ENCODE measurements around the gene RASA3. TPM values are rescaled to one million over a fixed set of nuclear protein-coding genes. Genes with fewer than 3 reads are reported as not detected.

Gene RASA3
- total RNA-seq, 1 experiment from 2014 or later = 22.3 TPM

GRCh38 chr13:114012141-114012540 lies 120.3 kb downstream of the RASA3 start:
- no peaks in the 10 kb centered on the region for H3K9me3 Mint-ChIP-seq
- no peaks in the 10 kb centered on the region for H3K27me3 Mint-ChIP-seq (ENCODE audit: low read depth)
- CTCF ChIA-PET = no interaction called here
- DNase-seq (ENCODE audit: low spot score) = no peak
- POLR2A ChIA-PET = no interaction called here
- no peak overlapping the region for H3K27ac Mint-ChIP-seq
- no peak overlapping the region for H3K4me3 Mint-ChIP-seq
- H3K36me3 Mint-ChIP-seq = peaks cover 9% of the 10 kb centered on the region
- H3K4me1 Mint-ChIP-seq = no peaks in the 10 kb centered on the region
- ATAC-seq = no peak
- TF ChIP-seq ERG (CRISPR knock-in tag; IDR thresholded peaks at IDR 0.05) (no peak), MYBL2 (CRISPR knock-in tag; IDR thresholded peaks at IDR 0.05) (no peak)

- ATAC-seq (no peak), DNase-seq (ENCODE audit: low spot score) (peak; percentile 5)
- peaks cover 9% of the 10 kb centered on the region for H3K36me3 Mint-ChIP-seq
- H3K27ac Mint-ChIP-seq = peak overlapping the region; percentile 87
- POLR2A ChIA-PET = no interaction called here
- no peak overlapping the region for H3K4me3 Mint-ChIP-seq
- no peaks in the 10 kb centered on the region for H3K4me1 Mint-ChIP-seq
- CTCF ChIA-PET = interaction anchor here (0.6 kb wide), 1 partner anchor 1371 kb away, joined by 4 read pairs; no protein-coding TSS in a partner anchor
- TF ChIP-seq SOX15 (CRISPR knock-in tag; IDR thresholded peaks at IDR 0.05) (no peak), ZNF532 (CRISPR knock-in tag; IDR thresholded peaks at IDR 0.05; ENCODE audit: borderline replicate concordance) (no peak), NR2C2 (CRISPR knock-in tag; IDR thresholded peaks at IDR 0.05) (no peak), HMGA2 (CRISPR knock-in tag; IDR thresholded peaks at IDR 0.05) (no peak), ESRRA (CRISPR knock-in tag; IDR thresholded peaks at IDR 0.05; ENCODE audit: borderline replicate concordance) (no peak), JUN (CRISPR knock-in tag; IDR thresholded peaks at IDR 0.05) (no peak)
- no peaks in the 10 kb centered on the region for H3K27me3 Mint-ChIP-seq (ENCODE audit: low read depth)
- no peaks in the 10 kb centered on the region for H3K9me3 Mint-ChIP-seq
These were observed 121.2 kb downstream of the RASA3 start for GRCh38 chr13:114011226-114011625.

- no peaks in the 10 kb centered on the region for H3K27me3 Mint-ChIP-seq (ENCODE audit: low read depth)
- DNase-seq (ENCODE audit: low spot score) = peak; percentile 20
- H3K9me3 Mint-ChIP-seq = no peaks in the 10 kb centered on the region
- CTCF ChIA-PET = no interaction called here
- H3K4me3 Mint-ChIP-seq = no peak overlapping the region
- POLR2A ChIA-PET = no interaction called here
- no peaks in the 10 kb centered on the region for H3K4me1 Mint-ChIP-seq
- ATAC-seq = no peak; the same call in 1 of the 2 replicates
- peaks cover 9% of the 10 kb centered on the region for H3K36me3 Mint-ChIP-seq
- H3K27ac Mint-ChIP-seq = peak overlapping the region; percentile 87
- TF ChIP-seq NR2C2 (CRISPR knock-in tag; IDR thresholded peaks at IDR 0.05) = no peak
- no peak for TF ChIP-seq HMGA2 (CRISPR knock-in tag; IDR thresholded peaks at IDR 0.05)
- TF ChIP-seq JAZF1 (CRISPR knock-in tag; IDR thresholded peaks at IDR 0.05) = no peak
- no peak for TF ChIP-seq AFF4 (CRISPR knock-in tag; IDR thresholded peaks at IDR 0.05; ENCODE audit: borderline replicate concordance)
- TF ChIP-seq TEAD4 (CRISPR knock-in tag; IDR thresholded peaks at IDR 0.05) = no peak
- no peak for TF ChIP-seq RORB (CRISPR knock-in tag; IDR thresholded peaks at IDR 0.05)
- TF ChIP-seq ETV6 (CRISPR knock-in tag; IDR thresholded peaks at IDR 0.05) = no peak
- no peak for TF ChIP-seq NR3C1 (CRISPR knock-in tag; conservative IDR thresholded peaks at IDR 0.05; ENCODE audit: low read depth)
- TF ChIP-seq NFE2L1 (CRISPR knock-in tag; IDR thresholded peaks at IDR 0.05) = no peak
- TF ChIP-seq USF2 (CRISPR knock-in tag; IDR thresholded peaks at IDR 0.05) = no peak
- no peak for TF ChIP-seq ATF6 (CRISPR knock-in tag; IDR thresholded peaks at IDR 0.05)
- TF ChIP-seq MAX (CRISPR knock-in tag; IDR thresholded peaks at IDR 0.05) = no peak
- TF ChIP-seq ESRRA (CRISPR knock-in tag; IDR thresholded peaks at IDR 0.05; ENCODE audit: borderline replicate concordance) = no peak
These were observed 121.9 kb downstream of the RASA3 start for GRCh38 chr13:114010401-114011101.
